RWPE1 (cell line): ENCODE results near the gene SEMA3A.
"Not testable (repeated sequence)": the region's sequence is repeated elsewhere in the genome, so short reads cannot be mapped to it uniquely, and the experiment has no call there.

Source experiments
- CTCF ChIA-PET: fragments of 350-600 bp; sonication (Branson Sonifier 250); formaldehyde crosslinking; extraction: SDS; loops from one replicate; lab custom pipeline; 2021; lab: Yijun Ruan, JAX
- POLR2A ChIA-PET: fragments of 400-600 bp; formaldehyde crosslinking; extraction: SDS; loops from one replicate; lab custom pipeline; 2020; ENCODE audit warnings: antibody characterized with exemption; ENCODE audit not compliant: low non-redundant PET; lab: Yijun Ruan, JAX
- DNase-seq: peaks from one replicate; pipeline ENCODE4 v3.0.0; 2012; ENCODE audit warnings: low spot score
- H3K27ac ChIP-seq: fragments of 450-650 bp; 2 replicates; pipeline ENCODE4 v1.5.1; 2017
- TF ChIP-seq, protein P1 (sequence below): fragments of 450-650 bp; conservative IDR thresholded peaks from 2 replicates; pipeline ENCODE4 v1.5.1; 2017; ENCODE audit warnings: low read depth, mild to moderate bottlenecking

SEMA3A gene

DNA sequence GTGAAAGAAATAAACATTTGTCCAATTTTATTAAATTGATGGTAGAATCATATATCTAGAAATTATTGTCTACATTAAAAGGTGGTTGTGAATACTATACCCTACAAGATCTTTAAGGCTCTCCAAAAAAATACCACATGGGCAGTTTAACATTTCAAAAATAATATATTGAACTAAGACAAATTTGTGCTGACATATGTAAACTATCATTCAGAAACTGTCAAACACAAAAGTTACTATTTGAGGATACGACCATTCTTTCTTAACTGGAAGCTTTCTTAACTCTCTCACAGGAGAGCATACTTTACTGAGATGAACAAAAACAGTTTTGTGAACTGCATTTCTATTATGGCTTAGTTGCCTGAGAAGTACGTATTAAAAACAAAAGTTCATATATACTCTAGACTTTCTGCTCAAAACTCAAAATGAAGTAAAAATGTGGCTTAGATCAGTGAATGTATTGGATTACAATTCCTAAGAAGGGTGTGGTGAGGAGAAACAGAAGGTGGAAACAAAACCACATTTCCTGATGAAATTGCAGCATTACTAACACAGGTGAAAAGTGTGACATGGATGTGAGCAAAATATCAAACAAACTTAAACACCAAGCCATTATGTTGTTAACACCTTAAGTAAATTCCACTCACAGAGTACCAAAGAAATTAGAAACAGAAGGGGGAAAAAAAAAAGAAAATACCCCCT, 138.5 kb downstream of the SEMA3A start:
- DNase-seq, result peak; percentile 66
- TF ChIP-seq, protein P1, sequence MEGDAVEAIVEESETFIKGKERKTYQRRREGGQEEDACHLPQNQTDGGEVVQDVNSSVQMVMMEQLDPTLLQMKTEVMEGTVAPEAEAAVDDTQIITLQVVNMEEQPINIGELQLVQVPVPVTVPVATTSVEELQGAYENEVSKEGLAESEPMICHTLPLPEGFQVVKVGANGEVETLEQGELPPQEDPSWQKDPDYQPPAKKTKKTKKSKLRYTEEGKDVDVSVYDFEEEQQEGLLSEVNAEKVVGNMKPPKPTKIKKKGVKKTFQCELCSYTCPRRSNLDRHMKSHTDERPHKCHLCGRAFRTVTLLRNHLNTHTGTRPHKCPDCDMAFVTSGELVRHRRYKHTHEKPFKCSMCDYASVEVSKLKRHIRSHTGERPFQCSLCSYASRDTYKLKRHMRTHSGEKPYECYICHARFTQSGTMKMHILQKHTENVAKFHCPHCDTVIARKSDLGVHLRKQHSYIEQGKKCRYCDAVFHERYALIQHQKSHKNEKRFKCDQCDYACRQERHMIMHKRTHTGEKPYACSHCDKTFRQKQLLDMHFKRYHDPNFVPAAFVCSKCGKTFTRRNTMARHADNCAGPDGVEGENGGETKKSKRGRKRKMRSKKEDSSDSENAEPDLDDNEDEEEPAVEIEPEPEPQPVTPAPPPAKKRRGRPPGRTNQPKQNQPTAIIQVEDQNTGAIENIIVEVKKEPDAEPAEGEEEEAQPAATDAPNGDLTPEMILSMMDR, result no peak
- no peak overlapping the region for H3K27ac ChIP-seq
- ChIA-PET POLR2A (no interaction called here), CTCF (no interaction called here)

- CTCF ChIA-PET, H3K27ac ChIP-seq, DNase-seq, POLR2A ChIA-PET: not testable (repeated sequence)
Measured at GRCh38 chr7:84055199-84055598, 139.4 kb downstream of the SEMA3A start.

DNA sequence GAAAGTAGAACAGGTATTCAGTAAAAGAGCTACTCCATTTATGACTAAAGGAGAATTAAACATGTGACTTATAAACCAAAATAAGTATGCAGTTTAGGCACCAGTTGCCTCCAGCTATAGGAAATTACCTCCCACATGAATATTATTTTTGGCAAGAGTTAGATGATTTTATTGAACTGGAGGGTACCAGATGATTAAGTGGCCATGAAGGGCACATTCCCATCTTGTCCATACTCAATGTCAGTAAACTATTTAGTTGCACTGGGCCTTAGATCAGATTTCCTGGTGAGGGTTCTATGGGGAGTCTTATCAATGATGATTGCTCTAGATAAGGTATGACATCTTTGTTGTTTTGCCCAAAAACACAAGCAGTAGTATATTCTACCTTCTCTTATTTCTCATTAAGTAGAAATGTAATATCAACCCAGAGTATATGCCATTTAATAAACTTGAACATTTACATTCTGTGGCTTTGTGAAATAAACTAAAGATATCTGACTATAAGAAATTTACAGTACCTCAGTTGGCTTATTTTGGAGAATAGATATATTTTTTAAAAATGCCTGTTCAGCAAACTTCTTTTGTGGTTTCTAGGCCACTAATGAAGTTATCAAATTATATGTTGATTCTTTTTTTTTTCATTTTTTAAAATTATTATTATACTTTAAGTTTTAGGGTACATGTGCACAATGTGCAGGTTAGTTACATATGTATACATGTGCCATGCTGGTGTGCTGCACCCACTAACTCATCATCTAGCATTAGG, 145.3 kb downstream of the SEMA3A start:
- TF ChIP-seq, protein P1, result no peak
- CTCF ChIA-PET, result no interaction called here
- POLR2A ChIA-PET, result no interaction called here
- H3K27ac ChIP-seq, result no peak overlapping the region
- no peak for DNase-seq

- no peak for DNase-seq
- TF ChIP-seq, protein P1, result no peak
- no peak overlapping the region for H3K27ac ChIP-seq
- ChIA-PET CTCF (no interaction called here), POLR2A (no interaction called here)
Measured at GRCh38 chr7:84047085-84047484, 147.5 kb downstream of the SEMA3A start.

GRCh38 chr7:84044834-84045233, 149.8 kb downstream of the SEMA3A start:
- TF ChIP-seq, protein P1, result no peak
- no peak overlapping the region for H3K27ac ChIP-seq
- ChIA-PET CTCF (no interaction called here), POLR2A (no interaction called here)
- DNase-seq, result no peak

- H3K27ac ChIP-seq, result no peak overlapping the region
- ChIA-PET CTCF (interaction anchor here (0.8 kb wide), 1 partner anchor 1549 kb away, joined by 6 read pairs; no protein-coding TSS in a partner anchor), POLR2A (no interaction called here)
- TF ChIP-seq, protein P1, result no peak
- DNase-seq, result no peak
Measured at GRCh38 chr7:84043661-84044191, 150.9 kb downstream of the SEMA3A start.
